ENCODE results near the gene TBKBP1. TPM values are rescaled to one million over a fixed set of nuclear protein-coding genes. Genes with fewer than 3 reads are reported as not detected.

The TBKBP1 gene
- total and polyA plus RNA-seq, 9 of the 15 experiments (the other 6 are each of a cell fraction or from before 2014, with no cell fraction given): 0.03 to 15.6 (median 6.8) TPM

GRCh38 chr17:47699536-47699840 lies 5.5 kb downstream of the TBKBP1 start:
- DNase-seq (ENCODE audit: extremely low read depth in 1 of 4, low spot score in 3 of 4) (no peak), ATAC-seq (no peak), FAIRE-seq (no peak)
- BruUV-seq (replicated peaks): no TSS peak
- ChIA-PET CTCF (ENCODE audit: low intra/inter-chr PET ratio) (interaction anchor here (0.7 kb wide), 2 partner anchors 83 to 103 kb away, joined by 3 to 4 read pairs; no protein-coding TSS in a partner anchor), POLR2A (interaction anchor here (0.5 to 0.6 kb wide), 3 partner anchors 8 to 495 kb away, joined by 3 read pairs; no protein-coding TSS in a partner anchor)
- 48% methylated on average over 3 of the region's 4 CpGs for WGBS (ENCODE audit: insufficient coverage, low coverage, missing lambda C conversion rate)
- Histone ChIP-seq H3K27ac (ENCODE audit: extremely low read depth, low read depth, low read length) (no peak overlapping the region), H3K79me2 (ENCODE audit: control insufficient read depth, insufficient read depth, low read length) (peaks cover 5% of the 10 kb centered on the region; the same call in 2 of the 3 replicates), H3K36me3 (ENCODE audit: control insufficient read depth, insufficient read depth, low read length) (peaks cover 9% of the 10 kb centered on the region; the same call in 1 of the 3 replicates), H3K9me3 (replicated peaks; ENCODE audit: control insufficient read depth, insufficient read depth, low read depth, low read length) (no peaks in the 10 kb centered on the region), H3K27me3 (ENCODE audit: control insufficient read depth in 2 of 2, insufficient read depth in 2 of 2, low read length in 2 of 2) (no peaks in the 10 kb centered on the region), H3K9me1 (ENCODE audit: control insufficient read depth, insufficient read depth, low read length) (no peaks in the 10 kb centered on the region), H3K4me1 (replicated peaks in 1 of 2; ENCODE audit: control insufficient read depth in 2 of 2, insufficient read depth in 2 of 2, low read length in 2 of 2) (peaks cover 15 to 56% of the 10 kb centered on the region in 2 experiments), H3K4me2 (ENCODE audit: insufficient read depth, low read length) (no peak overlapping the region), H4K20me1 (replicated peaks; ENCODE audit: control insufficient read depth, insufficient read depth, low read length) (no peaks in the 10 kb centered on the region), H2AFZ (ENCODE audit: low read depth, low read length) (no peak overlapping the region), H3K9ac (ENCODE audit: insufficient read depth in 1 of 2, low read depth in 2 of 2, low read length in 2 of 2) (no peak overlapping the region), H3K4me3 (no peak overlapping the region)
- in situ Hi-C loops (cut with MboI) (no loop called here), intact Hi-C loops (cut with micrococcal nuclease) (loop anchor here (1.0 to 5.0 kb wide), 2 partner anchors 43 to 103 kb away; no protein-coding TSS in a partner anchor)
- TF ChIP-seq BRF1 (IDR thresholded peaks at IDR 0.05; ENCODE audit: borderline replicate concordance, extremely low read depth, insufficient read length) (no peak), KLF13 (tag; IDR thresholded peaks at IDR 0.05; ENCODE audit: borderline replicate concordance, low read depth) (no peak), HES1 (IDR thresholded peaks at IDR 0.05; ENCODE audit: low read depth) (no peak), ZBTB12 (CRISPR knock-in tag; IDR thresholded peaks at IDR 0.05) (no peak), ZZZ3 (IDR thresholded peaks at IDR 0.05) (no peak), RBFOX2 (IDR thresholded peaks at IDR 0.05; ENCODE audit: low read depth, low read length) (no peak), TSHZ1 (CRISPR knock-in tag; IDR thresholded peaks at IDR 0.05) (no peak), TAF7 (tag; IDR thresholded peaks at IDR 0.05) (no peak), ZBTB11 (CRISPR knock-in tag; IDR thresholded peaks at IDR 0.05) (no peak), ZFP30 (CRISPR knock-in tag; IDR thresholded peaks at IDR 0.05; ENCODE audit: borderline replicate concordance) (no peak), ZKSCAN8 (CRISPR knock-in tag; IDR thresholded peaks at IDR 0.05) (no peak), CHD1 (IDR thresholded peaks at IDR 0.05; ENCODE audit: low read length) (no peak), MXI1 (IDR thresholded peaks at IDR 0.05; ENCODE audit: low read depth, low read length) (no peak)
